H1 (cell line): ENCODE results near the gene WSCD1. TPM values are rescaled to one million over a fixed set of nuclear protein-coding genes. Genes with fewer than 3 reads are reported as not detected.

Experiments
- CTCF ChIA-PET: fragments of 300-600 bp; sonication (Branson Sonifier 250); formaldehyde crosslinking; loops from one replicate; lab custom pipeline; 2021; ENCODE audit not compliant: partially characterized antibody; lab: Charles Lee
- POLR2A ChIA-PET: fragments of 300-600 bp; sonication (Branson Sonifier 250); formaldehyde crosslinking; loops from one replicate; lab custom pipeline; 2021; ENCODE audit warnings: inconsistent platforms; ENCODE audit not compliant: partially characterized antibody; lab: Charles Lee
- DNase-seq, 2 experiments: peaks; one replicate each; pipeline versions ENCODE4 v3.0.0 to v3.0.0-alpha.2; 2010 to 2022; ENCODE audit warnings: low spot score in 2 of 2, low read depth in 1 of 2, mixed read lengths in 1 of 2
- FAIRE-seq: peaks from 2 replicates; lab custom pipeline; 2011; peaks lifted over from hg19 to GRCh38; lab: Jason Lieb, UNC
- H2AFZ ChIP-seq: 2 replicates; pipeline ENCODE4 v1.8.1; 2012; ENCODE audit warnings: low read length, inconsistent platforms
- H2AK5ac ChIP-seq: 2 replicates; pipeline ENCODE4 v1.6.1; 2013; ENCODE audit warnings: low read depth, low read length
- H2BK120ac ChIP-seq: replicated peaks from 2 replicates; pipeline ENCODE3; 2013; ENCODE audit warnings: low read depth, low read length, inconsistent platforms
- H2BK12ac ChIP-seq: 2 replicates; pipeline ENCODE4 v1.6.1; 2013; ENCODE audit warnings: low read depth, low read length
- H2BK15ac ChIP-seq: 2 replicates; pipeline ENCODE4 v1.6.1; 2013; ENCODE audit warnings: low read length
- H2BK20ac ChIP-seq: 2 replicates; pipeline ENCODE4 v1.6.1; 2013; ENCODE audit warnings: low read length
- H2BK5ac ChIP-seq: 2 replicates; pipeline ENCODE4 v1.6.1; 2013; ENCODE audit warnings: low read depth, low read length
- H3K14ac ChIP-seq: 2 replicates; pipeline ENCODE4 v1.6.1; 2013; ENCODE audit warnings: inconsistent platforms; ENCODE audit not compliant: insufficient read length
- H3K18ac ChIP-seq: 2 replicates; pipeline ENCODE4 v1.6.1; 2013; ENCODE audit warnings: low read length; ENCODE audit errors: extremely low read depth
- H3K23ac ChIP-seq: 2 replicates; pipeline ENCODE4 v1.6.1; 2013; ENCODE audit warnings: inconsistent platforms; ENCODE audit not compliant: insufficient read length
- H3K23me2 ChIP-seq: 2 replicates; pipeline ENCODE4 v1.6.1; 2013; ENCODE audit warnings: low read depth, low read length
- H3K27ac ChIP-seq: 2 replicates; pipeline ENCODE4 v1.6.1; 2011; ENCODE audit warnings: low read depth, low read length, inconsistent platforms
- H3K27me3 ChIP-seq, 4 experiments: replicated peaks in 1 of 4; 1 replicate in 1 of 4; 2 replicates in 3 of 4; pipeline versions ENCODE4 v1.6.1 to v1.8.1; 2011 to 2013; ENCODE audit warnings: low read length in 3 of 4, mild to moderate bottlenecking in 3 of 4, inconsistent platforms in 2 of 4, mixed read lengths in 2 of 4, moderate library complexity in 1 of 4; ENCODE audit not compliant: control insufficient read depth in 3 of 4, insufficient read depth in 3 of 4; ENCODE audit errors: extremely low read depth in 1 of 4
- H3K36me3 ChIP-seq, 4 experiments: 2 replicates each; pipeline versions ENCODE4 v1.6.1 to v1.8.1; 2011 to 2013; ENCODE audit warnings: mild to moderate bottlenecking in 4 of 4, low read length in 3 of 4, moderate library complexity in 2 of 4, control low read depth in 1 of 4, inconsistent platforms in 1 of 4; ENCODE audit not compliant: insufficient read depth in 4 of 4, control insufficient read depth in 2 of 4
- H3K4ac ChIP-seq: replicated peaks from 2 replicates; pipeline ENCODE3; 2013; ENCODE audit warnings: low read length, low read depth, mixed read lengths, inconsistent platforms; ENCODE audit not compliant: insufficient read length
- H3K4me1 ChIP-seq, 4 experiments: replicated peaks in 1 of 4; 1 replicate in 1 of 4; 2 replicates in 3 of 4; pipeline versions ENCODE4 v1.6.1 to v1.8.1; 2011 to 2013; ENCODE audit warnings: low read length in 3 of 4, inconsistent platforms in 2 of 4, mixed read lengths in 1 of 4; ENCODE audit not compliant: insufficient read depth in 4 of 4, control insufficient read depth in 3 of 4
- H3K4me2 ChIP-seq, 2 experiments: 2 replicates each; pipeline versions ENCODE4 v1.6.1 to v1.8.1; 2011 to 2013; ENCODE audit warnings: low read depth in 2 of 2, low read length in 2 of 2, control low read depth in 1 of 2, inconsistent platforms in 1 of 2, mild to moderate bottlenecking in 1 of 2; ENCODE audit not compliant: insufficient read depth in 1 of 2
- H3K4me3 ChIP-seq, 4 experiments: fragments of 200-600, 300-600 bp in 1 of 4; sonication (generic), shearing (Covaris generic), sonication (Bioruptor Twin) in 1 of 4; 2 replicates each; pipeline versions ENCODE4 v1.5.1 to v1.8.1; 2011 to 2016; ENCODE audit warnings: low read length in 4 of 4, low read depth in 3 of 4, control low read depth in 2 of 4, inconsistent platforms in 2 of 4, mild to moderate bottlenecking in 2 of 4, mixed read lengths in 1 of 4, moderate library complexity in 1 of 4; ENCODE audit not compliant: insufficient read depth in 2 of 4; ENCODE audit errors: extremely low read depth in 1 of 4
- H3K56ac ChIP-seq: replicated peaks from 2 replicates; pipeline ENCODE3; 2013; ENCODE audit warnings: low read depth, mild to moderate bottlenecking, mixed read lengths, low read length, inconsistent platforms; ENCODE audit not compliant: insufficient read length
- H3K79me1 ChIP-seq: 2 replicates; pipeline ENCODE4 v1.6.1; 2013; ENCODE audit warnings: low read depth, low read length, control low read depth
- H3K79me2 ChIP-seq, 2 experiments: 2 replicates each; pipeline versions ENCODE4 v1.6.1 to v1.8.1; 2012 to 2013; ENCODE audit warnings: low read length in 2 of 2, mild to moderate bottlenecking in 2 of 2, inconsistent platforms in 1 of 2; ENCODE audit not compliant: insufficient read depth in 2 of 2, control insufficient read depth in 1 of 2
- H3K9ac ChIP-seq, 4 experiments: replicated peaks in 1 of 4; 1 replicate in 1 of 4; 2 replicates in 3 of 4; pipeline versions ENCODE4 v1.6.1 to v1.8.1; 2011 to 2013; ENCODE audit warnings: low read depth in 3 of 4, low read length in 3 of 4, control low read depth in 2 of 4, mild to moderate bottlenecking in 2 of 4, moderate library complexity in 2 of 4, inconsistent platforms in 1 of 4; ENCODE audit errors: extremely low read depth in 1 of 4
- H3K9me3 ChIP-seq, 2 experiments: 2 replicates each; pipeline versions ENCODE4 v1.6.1 to v1.8.1; 2012 to 2013; ENCODE audit warnings: mild to moderate bottlenecking in 2 of 2, moderate library complexity in 2 of 2, control low read depth in 1 of 2, inconsistent platforms in 1 of 2, low read depth in 1 of 2, low read length in 1 of 2, mixed read lengths in 1 of 2; ENCODE audit not compliant: insufficient read depth in 2 of 2
- H4K20me1 ChIP-seq, 2 experiments: replicated peaks in 1 of 2; 2 replicates each; pipeline versions ENCODE3 to v1.8.1; 2011 to 2013; ENCODE audit warnings: inconsistent platforms in 2 of 2, low read length in 2 of 2, mild to moderate bottlenecking in 1 of 2; ENCODE audit not compliant: insufficient read depth in 2 of 2, control insufficient read depth in 1 of 2
- H4K5ac ChIP-seq: 2 replicates; pipeline ENCODE4 v1.6.1; 2013; ENCODE audit warnings: low read length, low read depth, mixed read lengths, inconsistent platforms; ENCODE audit not compliant: insufficient read length
- H4K8ac ChIP-seq: 2 replicates; pipeline ENCODE4 v1.8.0; 2013; ENCODE audit warnings: mild to moderate bottlenecking, moderate library complexity, low read length, inconsistent platforms; ENCODE audit not compliant: insufficient read depth; ENCODE audit errors: extremely low read depth
- H4K91ac ChIP-seq: replicated peaks from 2 replicates; pipeline ENCODE3; 2013; ENCODE audit warnings: low read length, mixed read lengths, inconsistent platforms; ENCODE audit not compliant: insufficient read length
- BCL11A ChIP-seq, 2 experiments: IDR thresholded peaks; one replicate each; pipeline ENCODE4 v1.6.1; 2011; ENCODE audit warnings: low read depth in 2 of 2, low read length in 2 of 2, mild to moderate bottlenecking in 2 of 2
- CEBPB ChIP-seq: IDR thresholded peaks from 2 replicates; pipeline ENCODE4 v1.6.1; 2012; ENCODE audit warnings: low read depth, low read length
- CTCF ChIP-seq, 3 experiments: IDR thresholded peaks; 1 replicate in 2 of 3; 2 replicates in 1 of 3; pipeline versions ENCODE4 v1.5.1 to v1.6.1; 2011; ENCODE audit warnings: low read length in 3 of 3, mild to moderate bottlenecking in 3 of 3, inconsistent platforms in 2 of 3, low read depth in 1 of 3, moderate library complexity in 1 of 3; ENCODE audit not compliant: insufficient read depth in 1 of 3; ENCODE audit errors: control extremely low read depth in 1 of 3
- E2F6 ChIP-seq: IDR thresholded peaks from 2 replicates; pipeline ENCODE4 v1.6.1; 2012; ENCODE audit warnings: inconsistent platforms
- MAFK ChIP-seq: IDR thresholded peaks from 2 replicates; pipeline ENCODE4 v1.6.1; 2012; ENCODE audit warnings: low read depth, mild to moderate bottlenecking, improper control_type of control experiment, low read length
- NANOG ChIP-seq: IDR thresholded peaks from 2 replicates; pipeline ENCODE4 v1.6.1; 2011; ENCODE audit warnings: low read length, low read depth, mild to moderate bottlenecking, inconsistent platforms; ENCODE audit not compliant: insufficient read depth, poor library complexity, severe bottlenecking
- PHF8 ChIP-seq: fragments of 200-600 bp; sonication (generic); conservative IDR thresholded peaks from 2 replicates; pipeline ENCODE4 v1.7.1; 2012; ENCODE audit warnings: low read depth, mild to moderate bottlenecking, inconsistent platforms, low read length, moderate library complexity
- SIX5 ChIP-seq: IDR thresholded peaks from 2 replicates; pipeline ENCODE4 v1.6.1; 2011; ENCODE audit warnings: mild to moderate bottlenecking, low read depth, low read length
- YY1 ChIP-seq: IDR thresholded peaks from 2 replicates; pipeline ENCODE4 v1.6.1; 2011; ENCODE audit warnings: low read depth, mild to moderate bottlenecking, low read length
- WGBS, 2 experiments: shearing (Covaris generic) in 1 of 2; methylation state at CpG; one replicate each; pipeline versions ENCODE4 v1.1.6 to v1.1.7; 2013 to 2015; ENCODE audit warnings: low lambda C conversion rate in 2 of 2, mixed read lengths in 2 of 2, inconsistent platforms in 1 of 2, low coverage in 1 of 2, missing lambda C conversion rate in 1 of 2; ENCODE audit not compliant: insufficient replicate concordance in 2 of 2, insufficient coverage in 1 of 2, insufficient read length in 1 of 2; ENCODE audit errors: extremely low coverage in 1 of 2, missing lambda C conversion rate in 1 of 2; 5-methylcytosine and 5-hydroxymethylcytosine counted together
- polyA plus RNA-seq, 7 experiments: library from polyadenylated mRNA; depleted of rRNA in 3 of 7; stranded (reverse) in 5 of 7; unstranded in 2 of 7; fragments of >200 nt in 5 of 7; fragments of 200-250 nt in 2 of 7; gene quantifications; 1 replicate in 5 of 7; 2 replicates in 1 of 7; 4 replicates in 1 of 7; pipeline versions ENCODE4 v1.2.1 to v1.2.3, GENCODE V29; 2011 to 2013; ENCODE audit warnings: missing spikeins in 2 of 7, mixed read lengths in 2 of 7
- total RNA-seq: library from RNA; stranded (reverse); fragmentation: NEBNext Ultra II Directional; extraction: Animal tissue kit (Norgen Biotek cat#: 25700); gene quantifications from 2 replicates; pipeline ENCODE4 v1.2.1, GENCODE V29; 2021
- TF ChIP-seq, protein P1 (sequence below): IDR thresholded peaks from 2 replicates; pipeline ENCODE4 v1.6.1; 2011; ENCODE audit warnings: low read length, improper control_type of control experiment

WSCD1 gene
- total and polyA plus RNA-seq, 2 of the 8 experiments (the other 6 are each of a cell fraction or from before 2014, with no cell fraction given), result 21.9 to 39.0 TPM

DNA sequence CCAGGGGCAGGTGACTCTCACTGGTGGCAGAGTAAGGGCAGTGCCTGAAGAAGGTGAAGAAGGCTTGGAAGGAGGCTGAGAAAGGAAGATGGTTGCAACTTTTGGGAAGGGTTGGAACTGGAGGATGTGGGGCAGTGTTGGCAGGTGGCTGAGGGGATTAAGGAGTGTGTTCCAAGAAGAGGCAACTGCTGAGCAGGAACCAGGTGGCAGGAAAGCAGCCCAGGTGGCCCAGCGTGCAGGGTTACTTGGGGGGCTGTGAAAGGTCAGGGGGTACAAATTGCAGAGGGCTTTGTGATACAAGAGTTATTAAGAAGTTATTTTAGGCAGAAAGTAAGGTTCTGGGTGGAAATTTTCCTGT, 28.6 kb downstream of the WSCD1 start:
- Histone ChIP-seq H3K4me1 (peaks cover 2 to 22% (median 19%) of the 10 kb centered on the region in 4 experiments), H3K27me3 (no peaks in the 10 kb centered on the region), H2AK5ac (no peak overlapping the region), H3K23ac (no peak overlapping the region), H3K4me3 (no peak overlapping the region), H3K9me3 (no peaks in the 10 kb centered on the region), H3K18ac (0 out of 2 replicates have a peak overlapping the region, but pooled peaks have one; percentile 55), H4K20me1 (no peaks in the 10 kb centered on the region), H4K8ac (no peak overlapping the region; the same call in 1 of the 2 replicates), H2BK120ac (peak overlapping the region; percentile 48), H3K14ac (no peak overlapping the region), H2BK5ac (peak overlapping the region; percentile 62; the same call in 1 of the 2 replicates), H3K23me2 (no peaks in the 10 kb centered on the region; the same call in 1 of the 2 replicates), H3K36me3 (peaks cover 0 to 5% (median 2%) of the 10 kb centered on the region in 4 experiments; a peak in 2 of 8 replicates), H3K27ac (no peak overlapping the region), H2AFZ (no peak overlapping the region), H3K4me2 (no peak overlapping the region), H3K9ac (no peak overlapping the region), H2BK20ac (peak overlapping the region; percentile 95; the same call in 1 of the 2 replicates), H3K79me1 (no peaks in the 10 kb centered on the region), H3K4ac (no peak overlapping the region), H3K79me2 (no peaks in the 10 kb centered on the region), H4K5ac (no peak overlapping the region), H2BK15ac (no peak overlapping the region; the same call in 1 of the 2 replicates), H3K56ac (no peak overlapping the region), H2BK12ac (no peak overlapping the region), H4K91ac (peak overlapping the region; percentile 76)
- FAIRE-seq (no peak), DNase-seq (no peak)
- ChIA-PET CTCF (no interaction called here), POLR2A (no interaction called here)
- 86% methylated on average over 1 of the region's 1 CpG; no CpG with 5 or more reads in 1 of the 2 experiments for WGBS, 2 experiments
- TF ChIP-seq PHF8 (no peak), SIX5 (no peak), MAFK (no peak), NANOG (no peak), E2F6 (no peak), YY1 (no peak), CTCF (IDR thresholded peaks at IDR 0.05; ENCODE audit: control extremely low read depth in 1 of 3, insufficient read depth in 1 of 3, low read depth in 1 of 3, low read length in 3 of 3) (no peak), BCL11A (IDR thresholded peaks at IDR 0.05; ENCODE audit: low read depth in 2 of 2, low read length in 2 of 2) (no peak), CEBPB (no peak)
- TF ChIP-seq, protein P1, sequence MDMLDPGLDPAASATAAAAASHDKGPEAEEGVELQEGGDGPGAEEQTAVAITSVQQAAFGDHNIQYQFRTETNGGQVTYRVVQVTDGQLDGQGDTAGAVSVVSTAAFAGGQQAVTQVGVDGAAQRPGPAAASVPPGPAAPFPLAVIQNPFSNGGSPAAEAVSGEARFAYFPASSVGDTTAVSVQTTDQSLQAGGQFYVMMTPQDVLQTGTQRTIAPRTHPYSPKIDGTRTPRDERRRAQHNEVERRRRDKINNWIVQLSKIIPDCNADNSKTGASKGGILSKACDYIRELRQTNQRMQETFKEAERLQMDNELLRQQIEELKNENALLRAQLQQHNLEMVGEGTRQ, result no peak
